HepG2 (cell line): Measurements from ENCODE around the gene AKAP8L. TPM values are rescaled to one million over a fixed set of nuclear protein-coding genes. Genes with fewer than 3 reads are reported as not detected.

Experiments
- ATF1 ChIP-seq: IDR thresholded peaks from 2 replicates; pipeline ENCODE4 v1.6.1; 2016; ENCODE audit warnings: mild to moderate bottlenecking, control low read depth
- BCL3 ChIP-seq: sonication (generic); formaldehyde crosslinking; IDR thresholded peaks from 2 replicates; pipeline ENCODE4 v1.5.1; 2020; ENCODE audit warnings: mild to moderate bottlenecking, missing genetic modification reagents, moderate library complexity
- BCL6 ChIP-seq: IDR thresholded peaks from 2 replicates; pipeline ENCODE4 v1.6.1; 2016; ENCODE audit warnings: missing genetic modification reagents, missing compliant biosample characterization
- DMAP1 ChIP-seq: IDR thresholded peaks from 2 replicates; pipeline ENCODE4 v1.6.1; 2016
- ELF4 ChIP-seq: sonication (generic); formaldehyde crosslinking; IDR thresholded peaks from 2 replicates; pipeline ENCODE4 v1.5.0; 2020; ENCODE audit warnings: missing genetic modification reagents, mild to moderate bottlenecking, moderate library complexity, borderline replicate concordance
- ETV5 ChIP-seq: IDR thresholded peaks from 2 replicates; pipeline ENCODE4 v1.6.1; 2018; ENCODE audit warnings: missing biosample characterization, missing genetic modification reagents, inconsistent platforms, borderline replicate concordance
- FLYWCH1 ChIP-seq: sonication (generic); formaldehyde crosslinking; IDR thresholded peaks from 2 replicates; pipeline ENCODE4 v1.8.1; 2023; ENCODE audit warnings: mild to moderate bottlenecking, missing genetic modification reagents
- FOXA1 ChIP-seq, 2 experiments: fragments of 450-650 bp in 1 of 2; sonication (generic) in 1 of 2; formaldehyde crosslinking in 1 of 2; IDR thresholded peaks; 2 replicates each; pipeline versions ENCODE4 v1.4.0 to v1.6.1; 2016 to 2020; ENCODE audit warnings: missing genetic modification reagents in 1 of 2
- HNRNPL ChIP-seq: fragments of 200-400 bp; formaldehyde crosslinking; IDR thresholded peaks from 2 replicates; pipeline ENCODE4 v1.6.1; 2017; ENCODE audit warnings: mild to moderate bottlenecking, low read depth, low read length
- IKZF5 ChIP-seq: IDR thresholded peaks from 2 replicates; pipeline ENCODE4 v1.6.1; 2018; ENCODE audit warnings: missing genetic modification reagents, mild to moderate bottlenecking, missing compliant biosample characterization
- KAT2B ChIP-seq: fragments of 150-350 bp; IDR thresholded peaks from 2 replicates; pipeline ENCODE4 v1.6.1; 2014; ENCODE audit warnings: low read depth, low read length, borderline replicate concordance
- KLF9 ChIP-seq: IDR thresholded peaks from 2 replicates; pipeline ENCODE4 v1.6.1; 2016; ENCODE audit warnings: low read depth
- NFATC3 ChIP-seq: sonication (generic); formaldehyde crosslinking; IDR thresholded peaks from 2 replicates; pipeline ENCODE4 v1.5.1; 2020; ENCODE audit warnings: mild to moderate bottlenecking, missing genetic modification reagents
- TCF7 ChIP-seq: sonication (generic); IDR thresholded peaks from 2 replicates; pipeline ENCODE4 v1.6.1; 2016; ENCODE audit warnings: antibody characterized with exemption, low read depth
- XBP1 ChIP-seq: sonication (generic); formaldehyde crosslinking; IDR thresholded peaks from 2 replicates; pipeline ENCODE4 v1.5.0; 2020; ENCODE audit warnings: missing genetic modification reagents
- ZFP41 ChIP-seq: sonication (generic); formaldehyde crosslinking; IDR thresholded peaks from 2 replicates; pipeline ENCODE4 v1.4.0; 2020; ENCODE audit warnings: mild to moderate bottlenecking, missing genetic modification reagents, borderline replicate concordance
- ZFP62 ChIP-seq: sonication (generic); formaldehyde crosslinking; IDR thresholded peaks from 2 replicates; pipeline ENCODE4 v1.4.0; 2020; ENCODE audit warnings: missing genetic modification reagents
- ZHX1 ChIP-seq: sonication (generic); formaldehyde crosslinking; IDR thresholded peaks from 2 replicates; pipeline ENCODE4 v1.8.1; 2022; ENCODE audit warnings: low read depth, mild to moderate bottlenecking, missing genetic modification reagents
- ZMAT3 ChIP-seq: sonication (generic); formaldehyde crosslinking; conservative IDR thresholded peaks from 2 replicates; pipeline ENCODE4 v1.7.0; 2021; ENCODE audit warnings: missing genetic modification reagents
- ZNF101 ChIP-seq: sonication (generic); formaldehyde crosslinking; IDR thresholded peaks from 2 replicates; pipeline ENCODE4 v1.4.0; 2020; ENCODE audit warnings: mild to moderate bottlenecking, low read depth, missing genetic modification reagents, borderline replicate concordance
- ZNF230 ChIP-seq: sonication (generic); formaldehyde crosslinking; IDR thresholded peaks from 2 replicates; pipeline ENCODE4 v1.4.0; 2020; ENCODE audit warnings: mild to moderate bottlenecking, missing genetic modification reagents
- ZNF274 ChIP-seq: sonication (generic); formaldehyde crosslinking; IDR thresholded peaks from 2 replicates; pipeline ENCODE4 v1.5.1; 2020; ENCODE audit warnings: mild to moderate bottlenecking, missing genetic modification reagents
- ZNF331 ChIP-seq: sonication (generic); formaldehyde crosslinking; IDR thresholded peaks from 2 replicates; pipeline ENCODE4 v1.4.0; 2020; ENCODE audit warnings: missing genetic modification reagents
- ZNF598 ChIP-seq: sonication (generic); formaldehyde crosslinking; IDR thresholded peaks from 2 replicates; pipeline ENCODE4 v1.5.1; 2020; ENCODE audit warnings: mild to moderate bottlenecking, missing genetic modification reagents, borderline replicate concordance
- ZNF619 ChIP-seq: sonication (generic); formaldehyde crosslinking; IDR thresholded peaks from 2 replicates; pipeline ENCODE4 v1.4.0; 2020; ENCODE audit warnings: mild to moderate bottlenecking, missing genetic modification reagents
- ZNF674 ChIP-seq: sonication (generic); formaldehyde crosslinking; IDR thresholded peaks from 2 replicates; pipeline ENCODE4 v1.5.0; 2020; ENCODE audit warnings: low read depth, mild to moderate bottlenecking, missing genetic modification reagents
- ZSCAN31 ChIP-seq: sonication (generic); formaldehyde crosslinking; IDR thresholded peaks from 2 replicates; pipeline ENCODE4 v1.5.0; 2020; ENCODE audit warnings: low read depth, mild to moderate bottlenecking, missing genetic modification reagents
- polyA plus RNA-seq, 8 experiments: library from polyadenylated mRNA; depleted of rRNA in 3 of 8; stranded (reverse) in 7 of 8; unstranded in 1 of 8; fragments of >200 nt; fragmentation: Illumina TruSeq in 4 of 8; extraction: Trizol in 4 of 8; gene quantifications; 2 replicates each; pipeline versions ENCODE4 v1.2.1 to v1.2.3, GENCODE V29; 2011 to 2016; ENCODE audit warnings: low read depth in 4 of 8, missing spikeins in 1 of 8, mixed read lengths in 1 of 8; ENCODE audit not compliant: insufficient read depth in 1 of 8
- total RNA-seq, 5 experiments: library from RNA; depleted of rRNA; stranded (reverse); fragments of >200 nt; fragmentation: Illumina TruSeq; extraction: Trizol; gene quantifications; 2 replicates each; pipeline ENCODE4 v1.2.3, GENCODE V29; 2016; ENCODE audit warnings: low read depth in 1 of 5

AKAP8L gene
- total and polyA plus RNA-seq, 2 of the 13 experiments (the other 11 are each of a cell fraction or from before 2014, with no cell fraction given): 48.2 to 49.6 TPM

- 0 out of 2 replicates have a peak, but pooled peaks have one; percentile 63 for TF ChIP-seq ZHX1 (CRISPR knock-in tag)
- no peak for TF ChIP-seq KAT2B
- no peak for TF ChIP-seq ZNF101 (CRISPR knock-in tag)
- no peak for TF ChIP-seq ZNF598 (CRISPR knock-in tag)
- TF ChIP-seq IKZF5 (CRISPR knock-in tag): peak; percentile 78; the same call in 1 of the 2 replicates
- TF ChIP-seq BCL3 (CRISPR knock-in tag): peak; percentile 81; the same call in 1 of the 2 replicates
- TF ChIP-seq ZFP62 (CRISPR knock-in tag): no peak
- TF ChIP-seq ZNF274 (CRISPR knock-in tag): peak; percentile 82; the same call in 1 of the 2 replicates
- TF ChIP-seq HNRNPL: peak; percentile 83; the same call in 1 of the 2 replicates
- TF ChIP-seq ZMAT3 (CRISPR knock-in tag): peak; percentile 31; the same call in 1 of the 2 replicates
- no peak for TF ChIP-seq XBP1 (CRISPR knock-in tag)
- no peak; the same call in 1 of the 2 replicates for TF ChIP-seq ZNF331 (CRISPR knock-in tag)
- no peak for TF ChIP-seq FOXA1 (IDR thresholded peaks at IDR 0.05)
- TF ChIP-seq FOXA1 (CRISPR knock-in tag; IDR thresholded peaks at IDR 0.05): no peak
- peak; percentile 45 for TF ChIP-seq ZSCAN31 (CRISPR knock-in tag)
- no peak for TF ChIP-seq BCL6 (CRISPR knock-in tag)
- peak; percentile 66; the same call in 1 of the 2 replicates for TF ChIP-seq ZNF619 (CRISPR knock-in tag)
- TF ChIP-seq ZNF674 (CRISPR knock-in tag): no peak
- no peak for TF ChIP-seq TCF7
- no peak for TF ChIP-seq NFATC3 (CRISPR knock-in tag)
- peak; percentile 93 for TF ChIP-seq DMAP1 (CRISPR knock-in tag)
- TF ChIP-seq ELF4 (CRISPR knock-in tag): no peak
- peak; percentile 69; the same call in 1 of the 2 replicates for TF ChIP-seq ATF1 (CRISPR knock-in tag)
- peak; percentile 25; the same call in 1 of the 2 replicates for TF ChIP-seq ETV5
- no peak for TF ChIP-seq FLYWCH1 (CRISPR knock-in tag)
- TF ChIP-seq KLF9 (CRISPR knock-in tag): no peak
- TF ChIP-seq ZFP41 (CRISPR knock-in tag): no peak
- TF ChIP-seq ZNF230: peak; percentile 62; the same call in 1 of the 2 replicates
These were observed at the start of gene AKAP8L (continued) for GRCh38 chr19:15418579-15419412.
